Fibroblast of lung (primary cell): Measurements from ENCODE around the gene FHIT. TPM values are rescaled to one million over a fixed set of nuclear protein-coding genes. Genes with fewer than 3 reads are reported as not detected.

Source experiments
- DNase-seq, 2 donors: peaks; one replicate each; pipeline versions ENCODE4 v3.0.0 to v3.0.0-alpha.2; 2010; ENCODE audit warnings: low read depth in 2 of 2
- H2AFZ ChIP-seq: 2 replicates; pipeline ENCODE4 v1.5.1; 2012; ENCODE audit warnings: low read length, control low read depth, inconsistent platforms
- H3K27ac ChIP-seq: 2 replicates; pipeline ENCODE4 v1.5.1; 2011; ENCODE audit warnings: low read length, control low read depth; ENCODE audit not compliant: insufficient read depth
- H3K27me3 ChIP-seq: 2 replicates; pipeline ENCODE4 v1.5.1; 2011; ENCODE audit warnings: mild to moderate bottlenecking, low read length; ENCODE audit not compliant: control insufficient read depth, insufficient read depth
- H3K36me3 ChIP-seq: 2 replicates; pipeline ENCODE4 v1.5.1; 2011; ENCODE audit warnings: low read length; ENCODE audit not compliant: control insufficient read depth, insufficient read depth
- H3K4me1 ChIP-seq: 2 replicates; pipeline ENCODE4 v1.5.1; 2011; ENCODE audit warnings: low read length; ENCODE audit not compliant: control insufficient read depth, insufficient read depth; ENCODE audit errors: extremely low read depth
- H3K4me2 ChIP-seq: 2 replicates; pipeline ENCODE4 v1.5.1; 2011; ENCODE audit warnings: low read length, control low read depth; ENCODE audit not compliant: insufficient read depth; ENCODE audit errors: extremely low read depth
- H3K4me3 ChIP-seq, 4 experiments: fragments of 200-600 bp in 1 of 4; sonication (generic) in 1 of 4; replicated peaks in 1 of 4; 2 replicates each; pipeline ENCODE4 v1.5.1; 2011 to 2016; ENCODE audit warnings: low read length in 4 of 4, low read depth in 3 of 4, mild to moderate bottlenecking in 3 of 4, control low read depth in 2 of 4, inconsistent platforms in 1 of 4, mixed read lengths in 1 of 4; ENCODE audit not compliant: insufficient read depth in 1 of 4; ENCODE audit errors: control extremely low read depth in 1 of 4
- H3K79me2 ChIP-seq: 2 replicates; pipeline ENCODE4 v1.5.1; 2012; ENCODE audit warnings: mild to moderate bottlenecking, low read length, inconsistent platforms; ENCODE audit not compliant: control insufficient read depth, insufficient read depth
- H3K9ac ChIP-seq: 2 replicates; pipeline ENCODE4 v1.5.1; 2011; ENCODE audit warnings: mild to moderate bottlenecking, low read length, control low read depth; ENCODE audit not compliant: insufficient read depth
- H3K9me3 ChIP-seq: 2 replicates; pipeline ENCODE4 v1.5.1; 2012; ENCODE audit warnings: low read depth, low read length; ENCODE audit not compliant: control insufficient read depth, insufficient read depth
- H4K20me1 ChIP-seq: 2 replicates; pipeline ENCODE4 v1.5.1; 2011; ENCODE audit warnings: low read length; ENCODE audit not compliant: control insufficient read depth, insufficient read depth; ENCODE audit errors: extremely low read depth
- EZH2 ChIP-seq: IDR thresholded peaks from 2 replicates; pipeline ENCODE4 v1.5.1; 2012; ENCODE audit warnings: low read length, control low read depth, mild to moderate bottlenecking; ENCODE audit errors: missing control alignments
- polyA plus RNA-seq, 2 donors: library from polyadenylated mRNA; depleted of rRNA in 1 of 2; stranded (reverse) in 1 of 2; unstranded in 1 of 2; fragments of >200 nt; gene quantifications; 2 replicates each; pipeline ENCODE4 v1.2.1, GENCODE V29; 2011 to 2012; ENCODE audit warnings: missing spikeins in 1 of 2
- total RNA-seq: library from RNA; depleted of rRNA; stranded (reverse); fragments of >200 nt; gene quantifications from 2 replicates; pipeline ENCODE4 v1.2.1, GENCODE V29; 2014
- TF ChIP-seq, protein P1 (sequence below), 2 donors: IDR thresholded peaks in 1 of 2; conservative IDR thresholded peaks in 1 of 2; 1 replicate in 1 of 2; 2 replicates in 1 of 2; pipeline ENCODE4 v1.5.1; 2011 to 2012; ENCODE audit warnings: low read length in 2 of 2, control low read depth in 1 of 2, inconsistent platforms in 1 of 2, low read depth in 1 of 2, mild to moderate bottlenecking in 1 of 2

FHIT gene
- total and polyA plus RNA-seq, 2 donors (not counting 1 experiment from before 2014, with no cell fraction given), result 0.79 to 2.1 TPM

DNA sequence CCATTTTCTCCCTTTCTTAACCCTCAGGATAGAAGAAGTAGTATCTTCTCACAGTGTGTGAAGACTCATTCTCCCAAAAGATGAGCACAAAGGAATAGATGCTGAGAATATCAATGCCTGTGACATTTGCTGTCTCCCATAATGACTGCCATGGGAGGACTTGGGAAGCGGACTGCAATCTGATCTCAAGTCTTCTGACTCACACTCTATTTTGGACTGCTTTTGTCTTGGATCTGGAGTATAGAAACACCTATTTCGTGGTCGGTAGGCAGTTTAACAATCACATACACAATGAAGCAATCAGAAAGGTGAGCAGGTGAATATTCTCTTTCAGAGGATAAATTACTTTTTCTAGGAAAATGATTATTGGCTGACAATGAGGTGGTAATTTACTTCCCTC, 852.0 kb downstream of the FHIT start:
- no peaks in the 10 kb centered on the region for H3K9me3 ChIP-seq
- no peak overlapping the region for H3K4me3 ChIP-seq
- DNase-seq, result peak in 1 of 2 donors; percentile 20
- H3K4me1 ChIP-seq, result no peaks in the 10 kb centered on the region
- no peak overlapping the region for H3K27ac ChIP-seq
- no peaks in the 10 kb centered on the region for H4K20me1 ChIP-seq
- H3K36me3 ChIP-seq, result no peaks in the 10 kb centered on the region
- no peaks in the 10 kb centered on the region for H3K79me2 ChIP-seq
- TF ChIP-seq, protein P1, sequence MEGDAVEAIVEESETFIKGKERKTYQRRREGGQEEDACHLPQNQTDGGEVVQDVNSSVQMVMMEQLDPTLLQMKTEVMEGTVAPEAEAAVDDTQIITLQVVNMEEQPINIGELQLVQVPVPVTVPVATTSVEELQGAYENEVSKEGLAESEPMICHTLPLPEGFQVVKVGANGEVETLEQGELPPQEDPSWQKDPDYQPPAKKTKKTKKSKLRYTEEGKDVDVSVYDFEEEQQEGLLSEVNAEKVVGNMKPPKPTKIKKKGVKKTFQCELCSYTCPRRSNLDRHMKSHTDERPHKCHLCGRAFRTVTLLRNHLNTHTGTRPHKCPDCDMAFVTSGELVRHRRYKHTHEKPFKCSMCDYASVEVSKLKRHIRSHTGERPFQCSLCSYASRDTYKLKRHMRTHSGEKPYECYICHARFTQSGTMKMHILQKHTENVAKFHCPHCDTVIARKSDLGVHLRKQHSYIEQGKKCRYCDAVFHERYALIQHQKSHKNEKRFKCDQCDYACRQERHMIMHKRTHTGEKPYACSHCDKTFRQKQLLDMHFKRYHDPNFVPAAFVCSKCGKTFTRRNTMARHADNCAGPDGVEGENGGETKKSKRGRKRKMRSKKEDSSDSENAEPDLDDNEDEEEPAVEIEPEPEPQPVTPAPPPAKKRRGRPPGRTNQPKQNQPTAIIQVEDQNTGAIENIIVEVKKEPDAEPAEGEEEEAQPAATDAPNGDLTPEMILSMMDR (conservative IDR thresholded peaks at IDR 0.05 in 1 of 2, IDR thresholded peaks at IDR 0.05 in 1 of 2; ENCODE audit: low read depth in 1 of 2, low read length in 2 of 2), result no peak
- TF ChIP-seq EZH2, result no peak
- H3K27me3 ChIP-seq, result no peaks in the 10 kb centered on the region
- no peak overlapping the region for H2AFZ ChIP-seq
- H3K4me2 ChIP-seq, result no peak overlapping the region
- no peak overlapping the region for H3K9ac ChIP-seq

DNA sequence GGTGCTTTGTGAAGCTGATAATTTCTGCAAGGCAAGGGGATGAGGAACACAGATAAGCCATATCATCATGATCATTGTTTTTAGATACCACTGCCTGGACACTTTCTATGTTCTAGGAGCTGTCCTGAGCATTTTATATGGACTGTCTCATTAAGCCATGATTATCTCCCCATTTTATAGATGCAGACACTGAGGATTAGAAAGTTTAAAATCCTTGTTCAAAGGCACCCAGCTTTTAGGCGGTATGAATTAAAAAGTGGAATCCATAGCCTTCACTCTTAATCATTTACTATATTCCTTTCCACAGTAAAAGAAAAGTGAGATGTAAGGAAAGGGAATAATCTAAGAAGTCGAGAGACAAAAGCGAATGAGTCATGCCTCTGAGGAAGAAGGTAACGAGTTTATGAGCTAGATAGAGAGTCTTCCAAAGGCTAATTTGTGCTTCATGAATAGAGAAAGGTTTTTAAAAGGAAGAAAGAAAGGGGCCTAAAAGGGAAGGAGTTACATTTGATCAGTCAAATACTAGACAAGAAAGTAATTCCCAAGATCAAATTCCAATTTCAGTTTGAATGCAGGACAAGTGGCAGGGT, 856.0 kb downstream of the FHIT start:
- Histone ChIP-seq H3K9ac (no peak overlapping the region), H3K36me3 (no peaks in the 10 kb centered on the region), H3K9me3 (no peaks in the 10 kb centered on the region), H3K79me2 (no peaks in the 10 kb centered on the region), H2AFZ (no peak overlapping the region), H3K4me2 (no peak overlapping the region), H4K20me1 (no peaks in the 10 kb centered on the region), H3K27me3 (no peaks in the 10 kb centered on the region), H3K27ac (no peak overlapping the region), H3K4me1 (no peaks in the 10 kb centered on the region), H3K4me3 (no peak overlapping the region)
- TF ChIP-seq, protein P1 (conservative IDR thresholded peaks at IDR 0.05 in 1 of 2, IDR thresholded peaks at IDR 0.05 in 1 of 2; ENCODE audit: low read depth in 1 of 2, low read length in 2 of 2), result no peak
- no peak for TF ChIP-seq EZH2
- DNase-seq, result no peak

DNA sequence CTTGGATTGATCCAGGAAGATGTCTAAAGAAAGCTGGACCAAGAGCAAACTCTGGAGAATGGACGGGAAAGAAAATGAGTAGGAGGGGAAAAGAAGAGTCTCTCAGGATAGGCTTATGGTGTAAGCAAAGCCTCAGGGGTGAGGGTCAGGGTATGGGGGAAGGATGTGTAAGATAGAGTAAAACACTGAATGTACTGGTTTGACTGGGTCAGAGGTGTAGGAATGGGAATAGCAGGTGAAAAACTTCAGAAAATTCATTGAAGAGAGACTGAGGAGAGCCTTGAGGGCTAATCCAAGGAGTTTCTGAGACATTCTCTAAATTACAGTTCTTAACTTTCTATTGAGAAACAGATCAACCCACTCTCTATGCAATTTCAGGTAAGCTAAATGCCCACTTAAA, 857.3 kb downstream of the FHIT start:
- Histone ChIP-seq H3K27me3 (no peaks in the 10 kb centered on the region), H3K79me2 (no peaks in the 10 kb centered on the region), H3K4me2 (no peak overlapping the region), H3K36me3 (no peaks in the 10 kb centered on the region), H3K4me3 (no peak overlapping the region), H3K27ac (no peak overlapping the region), H3K9ac (no peak overlapping the region), H3K4me1 (no peaks in the 10 kb centered on the region), H2AFZ (no peak overlapping the region), H4K20me1 (no peaks in the 10 kb centered on the region), H3K9me3 (no peaks in the 10 kb centered on the region)
- DNase-seq, result no peak
- TF ChIP-seq EZH2, result no peak
- TF ChIP-seq, protein P1 (conservative IDR thresholded peaks at IDR 0.05 in 1 of 2, IDR thresholded peaks at IDR 0.05 in 1 of 2; ENCODE audit: low read depth in 1 of 2, low read length in 2 of 2), result no peak
